ENCODE results near the gene ACTR2.

- TF ChIP-seq, protein P1, sequence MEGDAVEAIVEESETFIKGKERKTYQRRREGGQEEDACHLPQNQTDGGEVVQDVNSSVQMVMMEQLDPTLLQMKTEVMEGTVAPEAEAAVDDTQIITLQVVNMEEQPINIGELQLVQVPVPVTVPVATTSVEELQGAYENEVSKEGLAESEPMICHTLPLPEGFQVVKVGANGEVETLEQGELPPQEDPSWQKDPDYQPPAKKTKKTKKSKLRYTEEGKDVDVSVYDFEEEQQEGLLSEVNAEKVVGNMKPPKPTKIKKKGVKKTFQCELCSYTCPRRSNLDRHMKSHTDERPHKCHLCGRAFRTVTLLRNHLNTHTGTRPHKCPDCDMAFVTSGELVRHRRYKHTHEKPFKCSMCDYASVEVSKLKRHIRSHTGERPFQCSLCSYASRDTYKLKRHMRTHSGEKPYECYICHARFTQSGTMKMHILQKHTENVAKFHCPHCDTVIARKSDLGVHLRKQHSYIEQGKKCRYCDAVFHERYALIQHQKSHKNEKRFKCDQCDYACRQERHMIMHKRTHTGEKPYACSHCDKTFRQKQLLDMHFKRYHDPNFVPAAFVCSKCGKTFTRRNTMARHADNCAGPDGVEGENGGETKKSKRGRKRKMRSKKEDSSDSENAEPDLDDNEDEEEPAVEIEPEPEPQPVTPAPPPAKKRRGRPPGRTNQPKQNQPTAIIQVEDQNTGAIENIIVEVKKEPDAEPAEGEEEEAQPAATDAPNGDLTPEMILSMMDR (IDR thresholded peaks at IDR 0.05), result no peak
- TF ChIP-seq POLR2AphosphoS5 (IDR thresholded peaks at IDR 0.05) (no peak), EP300 (IDR thresholded peaks at IDR 0.05) (no peak), POLR2A (IDR thresholded peaks at IDR 0.05) (no peak)
Observed at GRCh38 chr2:65305934-65306333, 78.3 kb downstream of the ACTR2 start.
